B cell (primary cell): ENCODE measurements around the gene ZNF22.

Experiments
- EZH2 ChIP-seq: IDR thresholded peaks from 2 replicates; pipeline ENCODE4 v1.6.1; 2012; ENCODE audit warnings: borderline replicate concordance, low read depth, mild to moderate bottlenecking, moderate library complexity, low read length; ENCODE audit not compliant: insufficient read depth, poor library complexity, severe bottlenecking
- TF ChIP-seq, protein P1 (sequence below): fragments of 200-600 bp; IDR thresholded peaks from one replicate; pipeline ENCODE4 v1.8.0; 2022; ENCODE audit warnings: antibody characterized with exemption, mild to moderate bottlenecking

DNA sequence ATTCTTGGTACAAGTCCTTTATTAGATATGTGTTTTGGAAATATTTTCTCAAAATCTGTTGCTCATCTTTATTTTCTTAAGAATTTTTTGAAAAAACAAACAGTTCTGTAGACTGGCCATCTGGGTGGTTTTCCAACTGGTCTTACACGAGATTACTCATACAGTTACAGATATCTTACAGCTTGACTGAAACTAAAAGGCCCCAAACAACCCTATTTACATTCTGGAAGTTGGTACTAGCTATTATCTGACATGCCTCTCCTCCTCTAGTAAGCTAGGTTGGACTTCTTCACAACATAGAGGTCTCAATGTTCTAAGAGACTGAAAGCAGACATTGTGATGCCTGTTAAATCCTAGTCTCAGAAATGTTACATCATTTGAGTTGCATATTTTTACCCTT lies 52.0 kb downstream of the ZNF22 start:
- TF ChIP-seq, protein P1, sequence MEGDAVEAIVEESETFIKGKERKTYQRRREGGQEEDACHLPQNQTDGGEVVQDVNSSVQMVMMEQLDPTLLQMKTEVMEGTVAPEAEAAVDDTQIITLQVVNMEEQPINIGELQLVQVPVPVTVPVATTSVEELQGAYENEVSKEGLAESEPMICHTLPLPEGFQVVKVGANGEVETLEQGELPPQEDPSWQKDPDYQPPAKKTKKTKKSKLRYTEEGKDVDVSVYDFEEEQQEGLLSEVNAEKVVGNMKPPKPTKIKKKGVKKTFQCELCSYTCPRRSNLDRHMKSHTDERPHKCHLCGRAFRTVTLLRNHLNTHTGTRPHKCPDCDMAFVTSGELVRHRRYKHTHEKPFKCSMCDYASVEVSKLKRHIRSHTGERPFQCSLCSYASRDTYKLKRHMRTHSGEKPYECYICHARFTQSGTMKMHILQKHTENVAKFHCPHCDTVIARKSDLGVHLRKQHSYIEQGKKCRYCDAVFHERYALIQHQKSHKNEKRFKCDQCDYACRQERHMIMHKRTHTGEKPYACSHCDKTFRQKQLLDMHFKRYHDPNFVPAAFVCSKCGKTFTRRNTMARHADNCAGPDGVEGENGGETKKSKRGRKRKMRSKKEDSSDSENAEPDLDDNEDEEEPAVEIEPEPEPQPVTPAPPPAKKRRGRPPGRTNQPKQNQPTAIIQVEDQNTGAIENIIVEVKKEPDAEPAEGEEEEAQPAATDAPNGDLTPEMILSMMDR, result no peak
- no peak for TF ChIP-seq EZH2
